ENCODE results near the gene HDAC7.

- TF ChIP-seq CTCF (IDR thresholded peaks at IDR 0.05) (no peak), EP300 (IDR thresholded peaks at IDR 0.05) (no peak)
Observed at GRCh38 chr12:47787596-47788319, 31.9 kb downstream of the HDAC7 start.

Data from tibial nerve (tissue), 4 donors.